ENCODE results near the gene AMH.
"Not testable (repeated sequence)": the region's sequence is repeated elsewhere in the genome, so short reads cannot be mapped to it uniquely, and the experiment has no call there.

Gene AMH

DNA sequence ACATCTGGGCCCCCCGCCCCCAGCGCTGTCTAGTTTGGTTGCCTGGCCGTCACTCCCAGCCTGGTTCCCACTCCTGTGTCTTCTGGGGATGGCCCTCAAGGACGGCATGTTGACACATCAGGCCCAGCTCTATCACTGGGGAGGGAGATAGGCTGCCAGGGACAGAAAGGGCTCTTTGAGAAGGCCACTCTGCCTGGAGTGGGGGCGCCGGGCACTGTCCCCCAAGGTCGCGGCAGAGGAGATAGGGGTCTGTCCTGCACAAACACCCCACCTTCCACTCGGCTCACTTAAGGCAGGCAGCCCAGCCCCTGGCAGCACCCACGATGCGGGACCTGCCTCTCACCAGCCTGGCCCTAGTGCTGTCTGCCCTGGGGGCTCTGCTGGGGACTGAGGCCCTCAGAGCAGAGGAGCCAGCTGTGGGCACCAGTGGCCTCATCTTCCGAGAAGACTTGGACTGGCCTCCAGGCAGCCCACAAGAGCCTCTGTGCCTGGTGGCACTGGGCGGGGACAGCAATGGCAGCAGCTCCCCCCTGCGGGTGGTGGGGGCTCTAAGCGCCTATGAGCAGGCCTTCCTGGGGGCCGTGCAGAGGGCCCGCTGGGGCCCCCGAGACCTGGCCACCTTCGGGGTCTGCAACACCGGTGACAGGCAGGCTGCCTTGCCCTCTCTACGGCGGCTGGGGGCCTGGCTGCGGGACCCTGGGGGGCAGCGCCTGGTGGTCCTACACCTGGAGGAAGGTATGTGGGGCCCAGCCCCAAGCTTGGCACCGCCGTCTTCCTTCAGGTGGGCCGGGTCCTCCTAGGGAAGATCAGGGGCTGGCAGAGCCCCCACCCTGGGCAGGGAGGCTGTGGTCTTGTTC, at the start of gene AMH:
TSS of gene AMH (plus strand) at position 314 of the 857 bp plus-strand sequence. CDS start at position 324, 10 bp downstream.
- DNase-seq: no peak

DNA sequence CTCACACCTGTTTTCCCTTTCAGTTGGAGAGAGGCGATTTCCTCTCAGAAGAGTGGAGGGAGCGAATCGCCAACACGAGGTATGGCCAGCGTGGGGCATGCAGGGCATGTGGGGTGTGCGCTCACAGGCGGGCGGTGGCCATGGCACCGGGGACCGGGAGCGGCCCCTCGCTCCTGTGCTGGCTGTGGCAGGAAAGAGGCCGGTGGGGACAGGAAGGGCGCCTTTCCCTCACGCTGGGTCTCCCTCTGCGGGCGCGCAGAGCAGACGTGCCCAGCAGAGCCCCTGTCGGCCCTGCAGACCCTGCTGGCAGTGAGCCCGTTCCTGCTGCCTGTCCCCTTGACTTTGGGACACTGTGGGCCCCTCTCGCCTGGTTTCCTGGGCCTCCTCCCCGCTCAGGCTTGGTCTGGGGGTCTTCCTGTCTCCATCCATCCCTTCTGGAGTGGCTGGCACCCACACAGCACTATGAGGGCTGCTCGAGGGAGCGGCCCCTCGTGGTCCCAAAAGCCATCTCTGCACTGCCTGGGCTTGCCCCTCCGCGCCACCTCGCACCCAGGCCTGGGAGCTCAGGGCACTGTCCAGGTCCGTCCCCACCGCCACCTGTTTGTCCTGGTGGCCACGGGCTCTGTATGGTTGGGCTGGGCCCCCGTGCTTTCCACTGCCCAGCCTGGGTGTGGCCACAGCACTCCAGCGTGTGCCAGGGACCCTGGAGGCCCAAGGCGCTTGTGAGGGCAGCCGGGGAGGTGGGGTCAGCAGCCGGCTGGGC, 49.1 kb upstream of the AMH start:
- no peak for DNase-seq

DNA sequence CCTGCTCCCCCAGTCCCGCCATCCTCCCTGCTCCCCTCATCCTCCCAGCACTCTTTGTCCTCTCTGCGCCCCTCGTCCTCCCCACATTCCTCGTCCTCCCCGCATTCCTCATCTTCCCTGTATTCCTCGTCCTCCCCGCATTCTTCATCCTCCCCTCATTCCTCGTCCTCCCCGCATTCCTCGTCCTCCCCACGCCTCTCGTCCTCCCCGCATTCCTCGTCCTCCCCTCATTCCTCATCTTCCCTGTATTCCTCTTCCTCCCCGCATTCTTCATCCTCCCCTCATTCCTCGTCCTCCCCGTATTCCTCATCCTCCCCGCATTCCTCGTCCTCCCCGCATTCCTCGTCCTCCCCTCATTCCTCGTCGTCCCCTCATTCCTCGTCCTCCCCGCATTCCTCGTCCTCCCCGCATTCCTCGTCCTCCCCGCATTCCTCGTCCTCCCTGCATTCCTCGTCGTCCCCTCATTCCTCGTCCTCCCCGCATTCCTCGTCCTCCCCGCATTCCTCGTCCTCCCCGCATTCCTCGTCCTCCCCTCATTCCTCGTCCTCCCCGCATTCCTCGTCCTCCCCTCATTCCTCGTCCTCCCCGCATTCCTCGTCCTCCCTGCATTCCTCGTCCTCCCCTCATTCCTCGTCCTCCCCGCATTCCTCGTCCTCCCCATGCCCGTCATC, 48.4 kb upstream of the AMH start:
- not testable (repeated sequence) for DNase-seq

DNA sequence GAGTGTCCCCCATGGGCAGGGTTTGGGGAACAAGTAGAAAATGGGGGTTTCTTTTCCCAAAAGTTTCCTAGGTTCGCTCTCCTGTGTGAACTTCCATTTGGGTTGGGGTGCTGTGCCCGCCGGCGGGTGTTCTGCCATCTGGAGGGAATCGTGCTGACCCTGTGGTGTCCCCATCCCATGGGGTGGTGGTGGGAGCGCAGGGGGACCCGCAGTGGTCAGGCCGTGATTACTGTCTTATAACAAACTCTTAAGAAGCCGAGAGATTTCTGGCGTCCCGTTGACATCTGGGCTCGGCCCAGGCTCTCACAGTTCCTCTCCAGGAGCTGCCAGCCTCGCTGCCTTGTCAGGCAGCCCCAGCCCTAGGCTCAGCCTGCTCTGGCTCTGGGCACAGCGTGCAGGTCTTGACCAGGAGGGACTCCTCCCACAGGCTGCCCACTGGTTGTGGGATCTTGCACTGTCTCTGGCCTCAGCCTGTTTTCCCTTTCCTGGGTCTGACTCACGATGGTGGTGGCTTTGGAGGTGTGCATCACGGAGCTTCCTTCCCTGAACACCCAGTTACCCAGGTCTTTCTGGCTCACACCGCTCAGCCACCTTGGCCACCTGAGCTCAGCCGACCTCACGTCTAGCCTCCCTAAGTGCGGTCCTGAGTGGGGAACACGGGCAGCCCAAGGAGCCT, 47.5 kb upstream of the AMH start:
- no peak for DNase-seq

DNA sequence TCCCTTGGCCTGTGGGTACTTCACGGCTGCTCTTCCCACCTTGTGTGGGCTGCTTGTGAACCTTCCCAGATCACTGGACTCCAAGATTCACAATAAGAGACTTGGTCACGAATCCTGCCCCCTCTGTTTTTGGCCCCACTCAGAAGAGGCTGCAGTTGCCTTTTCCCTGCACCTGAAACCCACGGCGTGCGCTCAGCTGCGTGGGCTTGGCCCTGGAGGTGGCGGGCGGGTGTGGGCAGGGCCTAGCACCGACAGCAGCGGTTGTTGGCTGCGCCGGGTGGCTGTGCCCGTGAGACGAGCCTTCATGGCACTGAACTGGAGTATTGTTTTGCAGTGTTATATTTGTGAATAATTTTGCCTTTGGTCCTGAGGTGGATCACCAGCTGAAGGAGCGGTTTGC, 46.8 kb upstream of the AMH start:
- DNase-seq: no peak

DNA sequence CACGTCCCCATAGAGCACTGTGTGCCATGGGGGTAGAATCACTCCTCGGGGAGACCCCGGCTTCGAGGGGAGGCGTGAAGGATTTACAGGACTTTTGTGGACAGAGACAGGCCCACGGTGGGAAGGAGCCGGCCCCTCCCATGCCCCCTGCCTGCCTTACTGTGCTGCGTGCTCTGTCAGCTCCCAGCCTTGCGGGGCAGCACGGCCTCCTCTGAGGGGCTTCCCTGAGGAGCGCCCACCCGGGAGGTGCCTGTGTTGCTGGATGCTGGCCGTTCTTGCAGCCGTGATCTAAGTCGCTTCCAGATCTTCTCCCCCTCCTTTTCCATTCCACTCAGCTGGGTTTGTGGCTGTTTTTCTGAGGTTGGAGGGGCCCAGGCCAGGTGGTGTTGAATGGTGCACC, 42.1 kb upstream of the AMH start:
- DNase-seq: no peak

DNA sequence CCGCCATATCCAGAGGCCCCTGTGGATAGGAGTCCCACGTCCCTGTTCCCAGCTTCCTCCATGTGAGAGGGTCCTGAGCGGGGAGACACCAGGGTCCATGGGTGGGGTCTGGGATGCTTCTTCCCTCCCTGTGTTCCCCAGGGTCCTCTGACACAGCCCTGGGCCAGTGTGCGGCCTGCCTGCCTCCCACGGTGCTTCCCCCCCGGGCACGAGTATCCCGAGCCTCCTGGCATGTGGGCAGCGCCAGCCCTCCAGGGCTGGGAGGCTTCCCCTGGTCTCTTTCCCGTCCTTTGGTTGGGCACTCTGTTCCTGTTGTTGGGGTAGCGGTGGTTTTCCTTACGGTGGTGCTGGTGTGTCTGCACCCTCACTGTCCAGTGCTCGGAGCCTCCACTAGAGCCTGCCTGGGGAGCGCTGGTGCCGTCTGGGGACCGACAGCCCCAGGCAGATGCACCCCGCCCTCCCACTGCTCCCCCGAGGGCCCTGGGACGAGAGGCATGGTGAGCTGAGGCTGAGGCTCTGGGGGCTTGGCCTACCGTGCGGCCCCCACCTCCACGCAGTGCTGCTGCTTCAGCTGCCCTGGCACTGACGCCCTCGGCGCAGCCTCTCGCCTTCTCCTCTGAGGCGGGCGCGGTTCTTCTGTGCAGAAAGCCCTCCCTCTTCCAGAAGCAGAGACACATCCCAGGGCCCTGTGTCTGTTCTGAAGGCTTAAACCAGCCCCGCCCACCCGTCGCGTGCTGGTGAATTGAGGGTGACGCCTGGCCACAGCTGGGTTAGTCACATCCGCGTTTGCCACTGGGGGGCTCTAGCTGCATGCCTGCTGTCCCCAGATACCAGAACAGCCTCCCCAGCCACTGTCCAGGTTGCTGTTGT, 40.9 kb upstream of the AMH start:
- DNase-seq: peak; percentile 75

DNA sequence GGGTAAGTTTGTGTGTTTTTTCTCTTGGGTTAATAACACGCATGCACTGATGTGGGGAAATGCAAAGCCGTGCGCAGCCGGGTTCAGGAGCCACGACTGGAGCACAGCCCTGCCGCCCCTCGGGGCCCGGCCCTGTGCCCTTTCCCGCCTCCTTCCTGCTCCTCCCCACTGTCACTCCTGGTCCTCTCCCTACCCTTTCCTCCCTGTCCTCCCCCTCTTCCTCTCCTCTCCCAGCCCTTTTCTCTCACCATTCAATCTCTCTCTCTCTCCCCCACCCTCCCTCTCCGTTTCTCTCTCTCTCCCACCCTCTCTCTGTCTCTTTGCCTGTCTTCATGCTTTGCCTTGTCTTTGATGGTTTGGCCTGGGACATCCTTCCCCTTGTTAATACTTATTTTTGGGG, 40.1 kb upstream of the AMH start:
- no peak for DNase-seq

DNA sequence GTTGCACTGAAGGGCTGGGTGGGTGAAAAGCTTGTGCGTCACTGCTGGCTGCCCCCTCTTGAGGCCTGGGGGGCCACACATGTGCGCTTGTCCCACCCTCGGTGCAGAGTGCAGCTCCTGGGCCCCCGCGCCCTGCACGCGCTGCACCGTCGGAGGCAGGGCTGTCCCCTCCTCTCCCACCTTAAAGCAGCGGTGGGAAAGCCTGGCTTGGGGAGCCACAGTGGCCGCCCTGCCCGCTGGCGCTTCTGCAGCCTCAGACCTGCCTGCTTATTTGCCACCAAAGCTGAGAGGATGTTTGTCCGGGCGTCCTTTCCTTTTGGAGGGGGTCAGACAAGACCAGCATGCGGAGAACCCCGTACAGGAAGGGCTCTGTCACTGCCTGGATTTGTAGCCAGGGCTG, 39.7 kb upstream of the AMH start:
- no peak for DNase-seq

DNA sequence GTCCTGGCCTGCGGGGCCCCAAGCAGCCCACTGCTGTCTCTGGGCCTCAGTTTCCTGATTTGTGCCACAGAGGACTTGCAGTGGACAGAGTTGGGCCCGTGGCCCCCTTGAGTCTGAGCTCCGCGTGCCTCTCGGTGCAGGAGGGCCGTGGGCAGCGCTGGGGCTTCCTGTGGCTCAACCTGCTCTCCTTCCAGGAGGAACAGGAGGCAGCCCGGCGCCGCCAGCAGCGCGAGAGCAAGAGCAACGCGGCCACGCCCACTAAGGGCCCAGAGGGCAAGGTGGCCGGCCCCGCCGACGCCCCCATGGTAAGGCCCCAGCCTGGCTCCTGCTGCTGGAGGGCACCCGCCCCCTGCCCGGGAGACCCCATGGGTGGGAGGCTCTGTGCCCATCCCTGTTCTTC, 38.9 kb upstream of the AMH start:
- no peak for DNase-seq

DNA sequence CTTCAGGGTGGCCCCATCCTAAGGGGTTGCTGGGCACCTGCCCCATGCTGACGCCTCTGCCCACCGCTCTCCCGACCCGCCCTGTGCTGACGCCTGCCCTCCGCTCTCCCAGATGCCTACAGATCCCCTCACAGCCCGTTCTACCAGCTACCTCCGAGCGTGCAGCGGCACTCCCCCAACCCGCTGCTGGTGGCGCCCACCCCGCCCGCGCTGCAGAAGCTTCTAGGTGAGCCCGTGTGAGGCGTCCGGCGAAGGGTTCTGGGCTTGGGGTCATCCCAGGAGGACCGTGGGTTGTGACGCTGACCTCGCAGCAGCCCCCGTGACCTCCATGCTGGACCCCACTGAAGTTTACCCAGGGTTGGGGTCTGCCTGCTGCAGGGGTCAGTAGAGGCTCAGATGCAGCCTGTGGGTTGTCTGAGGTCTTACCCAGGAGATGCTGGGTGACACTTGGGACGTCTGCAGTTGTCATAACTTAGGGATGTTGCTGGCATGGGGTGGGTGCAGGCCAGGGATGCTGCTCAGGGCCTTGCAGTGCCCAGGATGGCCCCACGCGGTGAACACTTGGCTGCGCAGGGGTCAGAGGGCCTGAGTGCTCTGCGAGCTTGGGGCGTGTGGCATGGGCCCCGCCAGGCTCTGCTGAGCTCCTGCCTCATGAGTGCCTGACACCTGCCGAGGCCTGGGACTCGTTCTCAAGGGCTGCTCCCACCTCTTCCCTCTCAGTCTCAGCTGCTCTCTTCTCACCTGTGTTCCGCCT, 38.0 kb upstream of the AMH start:
- DNase-seq: no peak

DNA sequence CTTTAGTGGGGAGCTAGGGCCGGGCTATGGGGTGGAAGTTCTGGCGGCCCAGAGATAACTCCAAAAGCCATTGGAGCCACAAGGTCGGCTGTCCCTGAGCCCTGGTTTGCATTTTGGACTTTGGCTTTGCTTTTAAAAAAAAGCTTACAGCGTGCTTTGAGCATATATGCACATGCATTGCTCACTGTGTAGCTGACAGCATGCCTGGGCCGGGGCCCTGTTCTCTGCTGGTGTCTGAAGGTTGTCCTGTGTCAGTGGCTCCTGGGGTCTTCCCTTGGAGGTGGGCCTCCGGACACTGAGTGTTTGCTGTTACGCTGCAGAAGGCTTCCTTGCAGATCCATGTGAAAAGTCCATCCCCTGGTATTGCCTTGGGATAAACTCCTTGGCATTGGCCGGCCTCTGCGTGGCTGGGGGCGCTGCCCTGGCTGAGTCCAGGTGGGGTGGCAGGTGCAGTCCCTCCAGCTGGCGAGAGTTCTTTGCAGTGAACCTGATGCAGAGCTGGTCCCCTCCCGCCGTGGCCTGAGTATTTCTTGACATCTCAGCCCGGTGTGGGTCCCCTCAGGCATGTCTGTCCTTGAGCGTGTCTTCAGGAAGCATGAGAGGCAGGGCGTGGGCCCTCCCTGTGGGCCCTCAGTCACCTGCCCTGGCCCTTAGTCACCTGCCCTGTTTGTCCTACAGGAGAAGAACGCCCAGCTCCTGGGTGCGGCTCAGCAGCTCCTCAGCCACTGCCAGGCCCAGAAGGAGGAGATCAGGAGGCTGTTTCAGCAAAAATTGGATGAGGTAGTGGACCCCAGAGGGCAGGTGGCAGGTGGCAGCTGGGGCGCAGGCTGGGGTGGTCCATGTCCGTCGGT, 36.0 kb upstream of the AMH start:
- DNase-seq: no peak

DNA sequence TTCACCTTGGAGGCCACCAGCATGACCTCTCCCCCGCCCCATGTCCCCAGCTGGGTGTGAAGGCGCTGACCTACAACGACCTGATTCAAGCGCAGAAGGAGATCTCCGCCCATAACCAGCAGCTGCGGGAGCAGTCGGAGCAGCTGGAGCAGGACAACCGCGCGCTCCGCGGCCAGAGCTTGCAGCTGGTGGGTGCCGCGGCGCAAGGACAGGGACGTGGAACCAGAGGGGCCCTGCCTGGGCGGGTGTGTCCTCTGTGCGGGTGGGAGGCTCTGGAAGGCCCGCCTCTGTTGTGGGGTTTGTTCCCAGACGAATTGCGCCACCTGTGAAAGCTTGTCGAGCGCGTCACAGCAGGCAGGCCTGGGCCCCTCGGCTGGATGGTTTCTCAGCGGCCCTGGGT, 35.3 kb upstream of the AMH start:
- no peak for DNase-seq

DNA sequence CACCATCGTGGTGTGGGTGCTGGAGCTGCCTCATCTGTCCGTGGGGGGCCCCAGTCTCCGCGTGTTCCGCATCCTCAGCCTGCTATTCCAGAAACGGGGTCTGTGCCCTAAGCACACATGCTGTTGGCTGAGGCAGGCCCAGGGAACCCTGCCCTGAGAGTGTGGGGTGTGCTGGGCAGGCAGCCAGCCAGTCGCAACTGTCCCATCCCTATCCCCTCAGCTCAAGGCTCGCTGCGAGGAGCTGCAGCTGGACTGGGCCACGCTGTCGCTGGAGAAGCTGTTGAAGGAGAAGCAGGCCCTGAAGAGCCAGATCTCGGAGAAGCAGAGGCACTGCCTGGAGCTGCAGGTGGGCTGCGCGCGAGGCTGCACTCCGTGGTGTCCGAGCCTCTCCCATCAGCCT, 34.9 kb upstream of the AMH start:
- no peak for DNase-seq

DNA sequence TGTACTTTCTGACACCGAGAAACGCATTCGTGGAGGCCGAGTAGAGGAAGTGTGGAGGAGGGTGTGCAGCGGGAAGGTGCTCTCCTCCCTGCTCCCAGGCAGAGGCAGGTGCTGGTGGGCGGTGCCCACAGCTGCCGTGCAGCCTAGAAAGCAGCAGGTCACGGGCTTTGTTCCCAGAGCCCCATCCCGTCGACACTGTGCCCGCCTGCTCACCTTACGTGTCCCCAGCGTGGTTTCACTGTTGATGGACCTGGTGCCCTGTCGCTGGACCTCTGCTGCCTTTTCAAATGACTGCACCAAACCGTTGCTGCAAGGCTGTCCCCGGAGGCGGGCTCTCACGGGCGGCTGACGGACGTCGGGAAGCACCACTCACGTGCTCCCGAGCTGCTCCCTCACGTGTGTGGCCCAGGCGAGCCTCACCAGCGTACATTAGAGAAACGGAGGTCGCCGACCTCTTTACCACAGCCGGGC, 33.8 kb upstream of the AMH start:
- no peak for DNase-seq

DNA sequence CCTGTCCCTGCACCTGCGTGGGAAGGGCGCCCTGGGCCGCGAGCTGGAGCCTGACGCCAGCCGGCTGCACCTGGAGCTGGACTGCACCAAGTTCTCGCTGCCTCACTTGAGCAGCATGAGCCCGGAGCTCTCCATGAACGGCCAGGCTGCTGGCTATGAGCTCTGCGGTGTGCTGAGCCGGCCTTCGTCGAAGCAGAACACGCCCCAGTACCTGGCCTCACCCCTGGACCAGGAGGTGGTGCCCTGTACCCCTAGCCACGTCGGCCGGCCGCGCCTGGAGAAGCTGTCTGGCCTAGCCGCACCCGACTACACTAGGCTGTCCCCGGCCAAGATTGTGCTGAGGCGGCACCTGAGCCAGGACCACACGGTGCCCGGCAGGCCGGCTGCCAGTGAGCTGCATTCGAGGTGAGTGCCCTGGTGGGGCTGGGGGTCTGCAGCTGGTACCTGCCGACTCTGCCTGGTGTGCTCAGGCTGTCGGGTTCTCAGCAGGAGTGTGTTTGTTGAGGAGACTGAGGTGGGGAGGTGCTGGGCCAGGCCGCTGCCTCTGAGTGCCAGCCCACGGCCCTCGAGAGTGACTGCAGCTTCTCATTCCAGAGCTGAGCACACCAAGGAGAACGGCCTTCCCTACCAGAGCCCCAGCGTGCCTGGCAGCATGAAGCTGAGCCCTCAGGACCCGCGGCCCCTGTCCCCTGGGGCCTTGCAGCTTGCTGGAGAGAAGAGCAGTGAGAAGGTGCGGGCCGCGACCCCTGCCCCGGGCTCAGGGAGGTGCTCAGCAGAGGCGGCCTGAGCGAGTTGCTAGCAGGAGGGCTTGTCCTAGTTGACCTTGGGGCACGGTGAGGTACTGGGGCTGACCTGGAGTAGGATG, 32.5 kb upstream of the AMH start:
- no peak for DNase-seq

DNA sequence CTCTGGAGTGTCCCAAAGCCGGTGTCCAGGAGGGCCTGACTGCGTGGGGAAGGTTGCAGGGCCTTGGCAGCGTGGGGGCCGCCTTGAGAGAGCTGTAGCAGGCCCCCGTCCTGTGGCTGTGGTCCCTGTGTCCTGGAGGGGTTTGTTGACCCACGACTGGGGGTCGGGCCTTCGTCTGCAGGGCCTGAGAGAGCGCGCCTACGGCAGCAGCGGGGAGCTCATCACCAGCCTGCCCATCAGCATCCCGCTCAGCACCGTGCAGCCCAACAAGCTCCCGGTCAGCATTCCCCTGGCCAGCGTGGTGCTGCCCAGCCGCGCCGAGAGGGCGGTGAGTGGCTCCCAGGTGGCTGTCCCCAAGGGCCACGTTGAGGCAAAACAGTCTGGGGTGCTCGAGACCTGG, 31.5 kb upstream of the AMH start:
- DNase-seq: no peak

DNA sequence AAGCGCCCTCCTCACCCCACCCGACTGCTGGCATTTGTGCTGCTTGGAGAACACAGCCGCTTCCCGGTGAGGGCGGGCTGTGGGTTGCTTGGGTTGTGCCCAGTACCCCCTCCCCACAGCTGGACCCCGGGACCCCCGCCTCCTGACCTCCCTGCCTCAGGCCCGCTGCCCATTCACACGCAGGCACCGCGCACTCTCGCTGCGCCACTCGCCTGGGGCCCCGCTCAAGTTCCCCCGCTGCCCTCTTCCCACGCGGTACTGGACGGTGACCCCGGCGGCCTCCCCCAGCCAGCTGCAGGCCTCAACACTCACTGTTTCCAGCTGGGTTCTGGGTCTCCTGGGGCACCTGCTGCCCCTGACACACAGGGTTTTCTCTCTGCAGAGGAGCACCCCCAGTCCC, 29.4 kb upstream of the AMH start:
- DNase-seq: no peak

DNA sequence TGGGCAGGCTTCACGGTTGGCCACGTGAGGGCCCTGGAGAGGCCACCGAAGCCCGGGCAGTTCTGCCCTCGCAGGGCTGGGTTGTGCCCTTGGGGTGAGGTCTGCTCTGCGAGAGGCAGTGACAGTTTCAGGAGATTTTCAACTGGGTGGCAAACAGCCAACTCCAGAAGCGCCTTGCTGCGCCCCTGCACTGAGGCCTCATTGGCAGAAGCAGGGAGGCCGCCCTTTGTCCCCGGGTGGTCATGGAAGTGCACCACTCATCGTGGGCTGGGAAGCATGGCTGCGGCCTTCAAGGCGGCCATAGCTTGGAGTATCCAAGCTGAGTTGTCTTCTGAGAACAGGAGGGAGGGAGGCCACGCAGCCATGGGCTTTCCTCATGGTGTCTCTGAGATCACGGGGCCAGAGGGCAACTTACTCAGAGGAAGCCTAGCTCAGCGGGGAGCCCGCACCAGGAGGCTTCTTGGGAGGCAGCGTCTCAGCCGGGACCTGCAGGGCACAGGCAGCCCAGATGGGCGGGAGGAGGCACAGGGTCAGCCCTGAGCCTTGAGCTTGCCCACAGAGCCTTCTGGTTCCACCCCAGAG, 27.8 kb upstream of the AMH start:
- DNase-seq: no peak

Data from fibroblast of skin of right quadriceps (primary cell).